Stimulated activated CD4-positive, alpha-beta T cell treated with anti-CD3 and anti-CD28 coated beads, Interleukin-12 subunit alpha, Interleukin-12 subunit beta, amount 100 ng/mL, for 4 hours (primary cell): ENCODE results near the gene TNNI3K.

Experiments used
- DNase-seq: peaks from one replicate; pipeline ENCODE4 v3.0.0-alpha.2; 2020

Gene TNNI3K

GRCh38 chr1:74317663-74318062 is 82.5 kb downstream of the TNNI3K start:
- no peak for DNase-seq

DNA sequence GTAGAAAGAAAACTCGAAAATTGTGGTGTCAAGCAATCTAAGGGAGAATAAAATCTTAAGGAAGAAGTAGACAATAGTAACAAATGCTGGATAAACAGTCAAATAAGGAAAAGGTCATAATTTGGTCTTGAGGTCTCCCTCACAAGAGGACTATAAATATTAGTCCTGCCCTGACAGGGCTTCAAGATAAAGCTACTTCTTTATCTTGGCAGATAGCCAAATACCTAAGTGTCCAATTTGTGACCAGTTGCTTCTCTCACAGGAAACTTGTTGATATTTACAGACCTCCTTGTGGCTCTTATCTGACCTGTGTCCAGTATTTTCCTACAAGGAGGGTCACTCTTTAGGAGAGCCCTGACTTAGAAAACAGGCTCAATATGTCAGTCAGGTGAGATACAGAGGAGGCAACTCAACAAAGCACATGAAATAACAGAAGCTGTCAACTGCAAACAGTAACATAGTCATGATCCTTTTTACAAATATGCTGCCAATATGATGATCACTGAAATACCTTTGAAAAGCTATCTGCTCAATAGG is 88.8 kb downstream of the TNNI3K start:
- DNase-seq: no peak

GRCh38 chr1:74324684-74325448 is 89.7 kb downstream of the TNNI3K start:
- no peak for DNase-seq

GRCh38 chr1:74328851-74329250 is 93.7 kb downstream of the TNNI3K start:
- DNase-seq: no peak

GRCh38 chr1:74333244-74333643 is 98.1 kb downstream of the TNNI3K start:
- DNase-seq: no peak

DNA sequence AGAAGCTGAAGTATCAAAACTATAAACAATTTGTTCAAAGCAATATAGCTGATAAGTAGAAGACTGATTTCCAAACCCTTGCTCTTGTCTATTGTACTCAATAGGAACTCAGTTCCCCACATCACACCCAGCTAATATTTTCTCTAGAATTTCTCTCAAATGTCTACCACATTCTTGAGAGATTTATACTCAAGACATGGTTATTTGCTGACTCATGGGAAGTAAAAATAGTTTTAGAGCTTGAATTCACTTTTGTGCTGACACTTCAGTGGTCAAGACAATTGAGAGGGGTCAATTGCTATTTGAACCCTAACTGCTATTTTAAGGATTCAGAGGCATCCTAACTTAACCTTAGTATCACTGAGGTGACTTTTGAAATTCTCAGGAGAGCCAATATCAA is 99.0 kb downstream of the TNNI3K start:
- no peak for DNase-seq

DNA sequence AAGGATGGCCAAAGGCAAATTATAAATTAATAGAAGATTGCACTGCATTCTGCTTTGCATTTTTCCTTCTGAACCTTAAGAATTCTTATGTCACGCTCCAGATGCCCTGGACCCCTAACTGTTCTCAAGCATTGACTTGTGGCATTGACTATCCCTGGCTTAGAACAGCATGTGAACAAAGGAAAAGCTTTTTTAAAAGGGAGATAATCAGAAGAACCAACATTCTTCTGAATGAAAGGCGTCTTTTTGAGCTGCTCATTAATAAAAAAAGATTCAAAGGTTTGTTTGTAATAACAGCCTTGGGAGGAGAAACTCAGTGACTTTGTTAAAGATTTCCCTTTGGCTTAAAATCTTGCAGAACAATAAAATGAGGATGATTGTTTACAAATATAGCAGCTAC is 105.5 kb downstream of the TNNI3K start:
- no peak for DNase-seq

- DNase-seq: no peak
Observed at GRCh38 chr1:74341702-74342339, 106.6 kb downstream of the TNNI3K start.

- no peak for DNase-seq
Observed at GRCh38 chr1:74343216-74343615, 108.0 kb downstream of the TNNI3K start.

GRCh38 chr1:74344387-74344786 is 109.2 kb downstream of the TNNI3K start:
- no peak for DNase-seq

GRCh38 chr1:74356493-74356892 is 121.3 kb downstream of the TNNI3K start:
- no peak for DNase-seq

- DNase-seq: no peak
Observed at GRCh38 chr1:74357150-74357549, 122.0 kb downstream of the TNNI3K start.

- DNase-seq: no peak
Observed at GRCh38 chr1:74357756-74358155, 122.6 kb downstream of the TNNI3K start.

GRCh38 chr1:74362691-74363090 is 127.5 kb downstream of the TNNI3K start:
- no peak for DNase-seq

DNA sequence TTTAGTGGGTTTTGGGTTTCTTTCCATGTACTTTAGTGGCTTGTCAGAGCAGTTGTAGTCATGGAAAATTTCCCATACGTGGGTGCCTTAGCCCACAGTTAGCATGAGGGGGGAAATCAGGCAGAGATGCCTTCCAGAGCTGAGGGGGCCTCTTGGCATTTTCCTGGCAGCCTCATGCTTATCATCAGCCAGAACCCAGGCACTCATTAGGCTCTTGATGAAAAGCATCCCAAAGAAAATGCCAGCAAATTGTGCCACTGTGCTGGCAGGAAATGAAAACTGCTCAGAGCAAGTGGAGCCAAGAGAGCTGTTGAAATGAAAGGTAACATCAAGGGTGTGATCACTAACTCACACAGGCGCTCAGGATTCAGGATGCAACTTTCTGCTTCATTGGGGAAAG is 128.0 kb downstream of the TNNI3K start:
- no peak for DNase-seq

DNA sequence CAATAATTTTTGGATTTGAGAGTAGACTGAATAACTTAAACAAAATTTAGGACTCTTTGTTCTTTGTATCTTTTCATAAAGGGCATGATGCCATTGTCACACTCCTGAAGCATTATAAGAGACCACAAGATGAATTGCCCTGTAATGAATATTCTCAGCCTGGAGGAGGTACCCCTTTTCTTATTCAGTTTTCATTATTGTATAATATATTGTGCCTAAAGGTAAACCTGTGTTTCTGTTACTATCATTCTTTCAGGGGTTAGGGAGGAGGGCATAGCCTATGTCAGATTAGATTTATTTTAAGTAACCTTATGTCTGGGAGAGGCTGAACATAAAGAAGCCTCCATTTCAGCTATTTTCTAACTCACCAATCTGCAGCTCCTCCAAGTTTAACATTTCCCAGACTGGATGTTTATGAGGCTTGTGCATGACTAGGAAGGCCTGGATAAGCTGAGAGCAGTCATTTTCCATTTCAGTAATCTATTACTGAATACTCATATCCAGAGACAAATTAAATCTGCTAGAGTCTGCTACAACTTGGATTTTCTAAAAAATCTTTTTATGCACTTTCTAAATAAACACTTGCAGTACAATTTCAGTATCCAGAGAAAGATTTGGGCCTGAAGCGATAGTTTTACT is 132.1 kb downstream of the TNNI3K start:
- no peak for DNase-seq

GRCh38 chr1:74368335-74368734 is 133.1 kb downstream of the TNNI3K start:
- no peak for DNase-seq

GRCh38 chr1:74375376-74375775 is 140.2 kb downstream of the TNNI3K start:
- DNase-seq: no peak

GRCh38 chr1:74380252-74380651 is 145.1 kb downstream of the TNNI3K start:
- no peak for DNase-seq

DNA sequence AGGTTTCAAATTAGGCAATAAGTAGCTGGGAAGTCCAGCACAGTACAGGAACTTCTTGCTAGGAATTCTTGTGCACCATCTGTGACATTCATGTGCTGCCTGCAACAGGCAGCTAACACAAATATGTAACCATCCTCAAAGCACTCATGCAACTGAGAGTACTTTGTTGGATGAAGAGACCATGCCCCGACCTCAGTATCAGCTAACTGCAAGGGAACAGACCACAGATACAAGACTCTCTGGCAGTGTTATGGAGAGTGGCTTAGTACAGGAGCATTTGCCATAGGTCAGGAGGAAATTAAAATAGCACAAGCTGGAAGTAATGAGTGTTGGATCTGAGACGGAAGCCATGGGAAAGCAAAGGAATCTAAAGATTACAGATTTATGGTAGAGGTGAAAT is 153.7 kb downstream of the TNNI3K start:
- DNase-seq: no peak

DNA sequence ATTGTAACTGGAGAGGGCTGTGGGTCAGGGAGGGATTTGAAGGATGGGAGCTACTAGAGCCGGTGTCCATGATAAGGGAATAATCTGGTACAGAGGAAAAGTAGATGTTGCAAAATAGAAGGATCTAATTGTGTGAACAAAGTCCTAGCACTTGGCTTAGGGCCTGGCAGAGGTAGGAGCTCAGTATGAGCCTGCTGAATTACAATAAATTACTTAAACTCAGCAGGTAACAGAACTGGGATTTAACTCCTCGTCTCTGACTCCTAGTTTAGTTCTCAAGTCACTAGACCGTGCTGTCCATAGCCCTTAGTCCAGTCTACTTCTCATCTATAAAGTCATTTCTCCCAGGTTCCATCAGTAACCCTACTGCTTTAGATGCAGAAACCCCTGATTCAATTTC is 157.0 kb downstream of the TNNI3K start:
- DNase-seq: no peak

DNA sequence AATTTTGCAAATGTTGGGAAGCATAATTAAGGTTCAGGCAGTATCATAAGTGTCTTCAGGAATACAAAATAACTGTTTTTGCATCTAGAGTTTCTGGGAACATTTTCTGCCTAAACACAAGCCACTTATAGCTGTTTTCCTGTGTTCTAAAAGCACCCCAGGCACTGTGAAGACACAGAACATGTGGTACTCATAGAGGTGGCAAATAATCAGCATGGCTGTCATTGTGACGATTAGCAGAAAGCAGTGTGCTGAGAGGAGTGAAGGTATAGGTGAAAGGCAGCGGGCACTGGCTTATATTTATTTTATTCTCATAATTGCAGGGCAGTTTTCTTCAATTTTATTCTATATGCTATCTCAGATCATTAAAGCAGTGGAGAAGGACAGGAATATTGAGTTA is 157.7 kb downstream of the TNNI3K start:
- DNase-seq: no peak

DNA sequence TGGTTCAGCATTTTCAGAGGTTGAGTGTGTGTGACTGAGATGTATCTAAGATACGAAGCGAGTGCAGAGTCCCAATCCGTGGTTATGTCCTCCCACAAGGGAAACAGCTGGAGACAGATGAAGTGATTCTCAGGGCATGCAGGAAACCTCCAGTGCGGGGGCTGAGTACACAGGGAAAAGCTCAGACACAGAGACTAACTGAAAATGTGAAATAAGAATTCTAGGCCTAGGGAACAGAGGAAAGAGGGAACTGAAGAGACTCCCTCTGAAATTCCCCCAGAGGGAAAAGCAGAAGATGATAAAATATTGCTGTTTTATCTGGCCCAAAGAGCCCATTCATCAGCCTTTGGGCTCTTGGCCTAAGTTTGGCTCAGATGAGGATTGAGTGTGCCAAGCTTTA is 160.4 kb downstream of the TNNI3K start:
- no peak for DNase-seq

DNA sequence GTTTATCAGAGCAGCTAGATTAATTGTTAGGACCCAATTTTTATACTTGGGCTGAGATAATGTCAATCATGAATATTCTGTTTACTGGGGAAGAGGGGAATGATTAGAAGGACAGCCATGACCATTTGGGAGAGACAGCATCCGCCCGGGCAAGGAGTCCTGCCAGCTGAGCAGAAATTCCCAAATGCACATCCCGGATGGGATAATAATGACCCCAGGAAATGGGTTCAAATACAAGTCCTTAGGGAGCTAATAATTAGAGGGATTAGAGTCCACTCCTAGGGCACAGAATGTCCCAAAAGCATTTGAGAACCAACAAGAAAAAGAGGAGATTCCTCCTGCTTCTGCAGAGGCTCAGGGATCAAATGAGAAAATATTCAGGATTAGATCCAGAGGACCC is 161.3 kb downstream of the TNNI3K start:
- DNase-seq: no peak
